Vagina (tissue), 2 donors: ENCODE measurements around the gene CCT6B. TPM values are rescaled to one million over a fixed set of nuclear protein-coding genes. Genes with fewer than 3 reads are reported as not detected.
A peak's percentile ranks its signal among the peaks of the same experiment; 100 is the strongest.

ENCODE experiments used
- DNase-seq, 2 donors: peaks; one replicate each; pipeline ENCODE4 v3.0.0-alpha.2; 2017; ENCODE audit errors: extremely low spot score in 2 of 2
- H3K27ac ChIP-seq: fragments of 200-600 bp; sonication (generic); one replicate; pipeline ENCODE4 v1.5.1; 2019
- H3K27me3 ChIP-seq: fragments of 200-600 bp; sonication (generic); one replicate; pipeline ENCODE4 v1.5.1; 2019
- H3K36me3 ChIP-seq, 2 donors: fragments of 200-600 bp; sonication (generic); one replicate each; pipeline ENCODE4 v1.5.1; 2017 to 2019
- H3K4me1 ChIP-seq: fragments of 200-600 bp; sonication (generic); one replicate; pipeline ENCODE4 v1.5.1; 2019
- H3K4me3 ChIP-seq, 2 donors: fragments of 200-600 bp; sonication (generic); 1 replicate in 1 of 2; 2 replicates in 1 of 2; pipeline ENCODE4 v1.5.1; 2016 to 2019
- H3K9me3 ChIP-seq: fragments of 200-600 bp; sonication (generic); one replicate; pipeline ENCODE4 v1.5.1; 2019
- CTCF ChIP-seq, 3 experiments: fragments of 450-650 bp in 2 of 3; fragments of 200-600 bp in 1 of 3; sonication (generic) in 1 of 3; IDR thresholded peaks; one replicate each; pipeline ENCODE4 v1.5.1; 2017 to 2019; ENCODE audit warnings: antibody characterized with exemption in 3 of 3, mild to moderate bottlenecking in 2 of 3, moderate library complexity in 2 of 3
- POLR2A ChIP-seq, 2 donors: fragments of 450-650 bp; IDR thresholded peaks; one replicate each; pipeline ENCODE4 v1.6.1; 2017; ENCODE audit warnings: antibody characterized with exemption in 2 of 2, mild to moderate bottlenecking in 2 of 2, moderate library complexity in 2 of 2
- POLR2AphosphoS5 ChIP-seq, 2 donors: sonication (generic); formaldehyde crosslinking; IDR thresholded peaks; one replicate each; pipeline ENCODE4 v1.9.0; 2017; ENCODE audit warnings: antibody characterized with exemption in 2 of 2, mild to moderate bottlenecking in 2 of 2, low read depth in 1 of 2; ENCODE audit not compliant: insufficient read depth in 1 of 2
- intact Hi-C: fragments of 100-400 bp; cut with DNase I; formaldehyde crosslinking; loops from one replicate; pipeline ENCODE4 v1.15.1; 2023
- total RNA-seq: library from RNA; depleted of rRNA; stranded (reverse); fragments of >200 nt; gene quantifications from one replicate; pipeline ENCODE4 v1.2.3, GENCODE V29; 2016

The CCT6B gene
- total RNA-seq = 1.7 TPM

GRCh38 chr17:34961093-34961911, at the start of gene CCT6B, which contains the start of gene ZNF830:
CCT6B (minus strand) TSS chr17:34961460; CDS start chr17:34961393, 67 bp downstream.
ZNF830 (plus strand) TSS chr17:34961540; CDS start chr17:34961567, 27 bp downstream.
- peak within 1 kb of the TSS; percentile 64 to 80 for H3K4me3 ChIP-seq
- no peaks in the 10 kb centered on the region for H3K9me3 ChIP-seq
- H3K27me3 ChIP-seq = no peaks in the 10 kb centered on the region
- intact Hi-C loops = loop anchor here (5.0 kb wide), 1 partner anchor 126 kb away; no protein-coding TSS in a partner anchor
- H3K36me3 ChIP-seq = peaks cover 0 to 13% of the 10 kb centered on the region in 2 donors
- DNase-seq = peak in 1 of 2 donors; percentile 93
- TF ChIP-seq POLR2A (IDR thresholded peaks at IDR 0.05) = peak in 1 of 2 donors; percentile 54
- no peak for TF ChIP-seq CTCF (IDR thresholded peaks at IDR 0.05)
- peak; percentile 97 to 98 for TF ChIP-seq POLR2AphosphoS5 (IDR thresholded peaks at IDR 0.05; ENCODE audit: insufficient read depth in 1 of 2, low read depth in 1 of 2)
- peaks cover 23% of the 10 kb centered on the region for H3K4me1 ChIP-seq
- peak within 1 kb of the TSS; percentile 87 for H3K27ac ChIP-seq

- H3K4me3 ChIP-seq = no peak overlapping the region
- TF ChIP-seq POLR2A (IDR thresholded peaks at IDR 0.05) (no peak), POLR2AphosphoS5 (IDR thresholded peaks at IDR 0.05; ENCODE audit: insufficient read depth in 1 of 2, low read depth in 1 of 2) (no peak), CTCF (IDR thresholded peaks at IDR 0.05) (no peak)
- H3K27ac ChIP-seq = no peak overlapping the region
- intact Hi-C loops = no loop called here
- no peaks in the 10 kb centered on the region for H3K4me1 ChIP-seq
- peaks cover 0 to 36% of the 10 kb centered on the region in 2 donors for H3K36me3 ChIP-seq
- no peaks in the 10 kb centered on the region for H3K9me3 ChIP-seq
- DNase-seq = no peak
- H3K27me3 ChIP-seq = no peaks in the 10 kb centered on the region
Observed at GRCh38 chr17:35010093-35010492, 48.8 kb upstream of the CCT6B start.

GRCh38 chr17:35006961-35007360, 45.7 kb upstream of the CCT6B start:
- H3K9me3 ChIP-seq = no peaks in the 10 kb centered on the region
- peaks cover 0 to 25% of the 10 kb centered on the region in 2 donors for H3K36me3 ChIP-seq
- intact Hi-C loops = no loop called here
- DNase-seq = no peak
- H3K27ac ChIP-seq = no peak overlapping the region
- H3K4me3 ChIP-seq = no peak overlapping the region
- no peak for TF ChIP-seq POLR2A (IDR thresholded peaks at IDR 0.05)
- H3K4me1 ChIP-seq = no peaks in the 10 kb centered on the region
- H3K27me3 ChIP-seq = no peaks in the 10 kb centered on the region

- DNase-seq = no peak
- Histone ChIP-seq H3K9me3 (no peaks in the 10 kb centered on the region), H3K27ac (no peak overlapping the region), H3K36me3 (peaks cover 0 to 31% of the 10 kb centered on the region in 2 donors), H3K4me3 (no peak overlapping the region), H3K4me1 (no peaks in the 10 kb centered on the region), H3K27me3 (no peaks in the 10 kb centered on the region)
- TF ChIP-seq POLR2AphosphoS5 (IDR thresholded peaks at IDR 0.05; ENCODE audit: insufficient read depth in 1 of 2, low read depth in 1 of 2) (no peak), POLR2A (IDR thresholded peaks at IDR 0.05) (no peak), CTCF (IDR thresholded peaks at IDR 0.05) (no peak)
- intact Hi-C loops = no loop called here
Observed at GRCh38 chr17:35006345-35006744, 45.1 kb upstream of the CCT6B start.

- Histone ChIP-seq H3K36me3 (peaks cover 0 to 17% of the 10 kb centered on the region in 2 donors), H3K4me3 (no peak overlapping the region), H3K27ac (no peak overlapping the region), H3K4me1 (no peaks in the 10 kb centered on the region), H3K27me3 (no peaks in the 10 kb centered on the region), H3K9me3 (no peaks in the 10 kb centered on the region)
- intact Hi-C loops = loop anchor here (1.0 kb wide), 1 partner anchor 47 kb away; no protein-coding TSS in a partner anchor
- no peak for DNase-seq
- no peak for TF ChIP-seq POLR2AphosphoS5 (IDR thresholded peaks at IDR 0.05; ENCODE audit: insufficient read depth in 1 of 2, low read depth in 1 of 2)
- TF ChIP-seq POLR2A (IDR thresholded peaks at IDR 0.05) = no peak
- no peak for TF ChIP-seq CTCF (IDR thresholded peaks at IDR 0.05)
Observed at GRCh38 chr17:35003778-35004177, 42.5 kb upstream of the CCT6B start.
